ENCODE results near the gene PTGER1.

- TF ChIP-seq CTCF (conservative IDR thresholded peaks at IDR 0.05; ENCODE audit: low read length), result no peak
- TF ChIP-seq EZH2phosphoT487 (IDR thresholded peaks at IDR 0.05; ENCODE audit: borderline replicate concordance, low read depth, low read length), result no peak
Observed at GRCh38 chr19:14511229-14511593, 36.1 kb upstream of the PTGER1 start.
